ENCODE measurements around the gene SH3BGRL2.
"Not testable (repeated sequence)": the region's sequence is repeated elsewhere in the genome, so short reads cannot be mapped to it uniquely, and the experiment has no call there.

Gene SH3BGRL2

DNA sequence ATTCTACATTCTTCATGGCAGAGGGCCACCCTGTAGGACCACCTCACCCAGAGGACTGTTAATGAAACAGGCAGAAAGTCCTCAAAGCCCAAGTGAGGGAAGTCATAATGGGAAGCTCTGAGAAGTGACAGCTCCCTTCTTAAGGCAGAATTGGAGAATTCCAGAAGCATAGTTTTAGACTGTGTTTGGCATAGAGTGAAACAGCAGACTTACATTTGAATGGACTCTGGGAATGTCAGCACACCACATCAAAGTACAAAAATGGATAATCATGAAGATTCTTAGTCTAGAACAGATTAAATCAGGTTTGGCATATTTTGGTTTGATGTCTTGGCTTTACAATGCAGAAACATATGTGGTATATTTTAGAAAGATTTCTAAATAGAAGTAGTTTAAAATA lies 17.9 kb downstream of the SH3BGRL2 start:
- DNase-seq (ENCODE audit: low read depth in 2 of 2), result no peak

DNA sequence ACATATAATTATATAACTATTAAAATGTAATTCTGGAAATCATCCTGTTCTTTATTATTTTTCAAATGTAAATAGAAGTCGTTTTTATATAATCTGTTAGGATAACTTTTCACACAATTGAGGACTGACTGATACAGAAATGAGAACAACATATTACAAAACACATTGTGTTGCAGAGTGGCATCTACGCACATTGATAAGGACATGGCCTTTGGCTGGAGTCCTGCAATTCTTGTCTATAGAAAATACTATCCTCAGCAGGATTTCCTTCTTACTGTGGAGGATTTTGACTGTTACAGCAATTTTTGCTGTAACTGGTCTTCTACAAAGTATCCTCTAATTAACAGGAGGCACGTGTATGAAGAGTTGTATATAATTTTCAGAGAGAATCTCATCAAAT lies 19.8 kb downstream of the SH3BGRL2 start:
- no peak for DNase-seq (ENCODE audit: low read depth in 2 of 2)

- DNase-seq (ENCODE audit: low read depth in 2 of 2), result no peak
Observed at GRCh38 chr6:79656134-79656533, 25.0 kb downstream of the SH3BGRL2 start.

DNA sequence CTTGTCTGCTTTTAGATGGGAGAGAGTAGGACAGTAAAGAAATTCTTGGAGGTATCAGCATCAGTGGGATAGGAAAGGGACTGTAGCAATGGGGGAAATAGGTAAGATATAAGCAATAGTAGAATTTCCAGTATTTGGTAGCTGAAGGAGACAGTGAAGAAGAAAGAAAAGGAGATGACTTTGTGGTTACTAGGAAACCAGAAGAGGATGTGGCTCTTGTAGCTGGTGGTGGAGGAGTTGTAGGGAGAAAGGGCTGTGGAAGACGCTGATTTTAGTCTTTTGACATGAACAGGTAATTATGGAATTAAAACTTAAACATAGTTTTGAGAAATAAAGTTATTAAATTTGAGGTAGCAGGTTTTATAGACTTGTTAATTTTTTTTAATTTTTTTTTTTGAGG lies 26.1 kb downstream of the SH3BGRL2 start:
- no peak for DNase-seq (ENCODE audit: low read depth in 2 of 2)

- DNase-seq (ENCODE audit: low read depth in 2 of 2), result not testable (repeated sequence)
Observed at GRCh38 chr6:79663655-79664054, 32.5 kb downstream of the SH3BGRL2 start.

GRCh38 chr6:79665725-79666551 lies 34.8 kb downstream of the SH3BGRL2 start:
- DNase-seq (ENCODE audit: low read depth in 2 of 2), result no peak

DNA sequence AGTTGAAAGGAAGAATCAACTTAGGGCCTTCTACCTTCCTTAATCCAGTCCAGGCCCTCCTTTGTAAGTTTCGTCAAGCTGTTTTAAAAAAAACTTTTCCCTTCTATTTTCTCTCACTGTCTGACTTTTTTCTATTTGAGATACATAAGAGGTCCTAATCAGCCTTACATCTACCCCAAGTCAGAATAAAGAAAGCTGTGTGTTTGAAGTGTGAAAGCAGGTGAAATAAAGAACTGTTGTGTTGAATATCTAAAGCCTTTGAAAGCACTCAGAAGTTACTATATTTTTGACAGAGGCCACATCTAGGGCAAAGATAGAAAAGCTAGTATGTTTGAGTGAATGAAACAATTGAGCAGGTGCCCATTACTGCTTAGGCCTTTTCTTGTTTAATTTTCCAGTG lies 35.5 kb downstream of the SH3BGRL2 start:
- DNase-seq (ENCODE audit: low read depth in 2 of 2), result no peak

GRCh38 chr6:79668381-79668780 lies 37.3 kb downstream of the SH3BGRL2 start:
- DNase-seq (ENCODE audit: low read depth in 2 of 2), result no peak

- DNase-seq (ENCODE audit: low read depth in 2 of 2), result no peak
Observed at GRCh38 chr6:79669766-79670165, 38.6 kb downstream of the SH3BGRL2 start.

GRCh38 chr6:79670789-79671188 lies 39.7 kb downstream of the SH3BGRL2 start:
- DNase-seq (ENCODE audit: low read depth in 2 of 2), result no peak

GRCh38 chr6:79671600-79672266 lies 40.6 kb downstream of the SH3BGRL2 start:
- peak; percentile 12 to 38 for DNase-seq (ENCODE audit: low read depth in 2 of 2)

DNA sequence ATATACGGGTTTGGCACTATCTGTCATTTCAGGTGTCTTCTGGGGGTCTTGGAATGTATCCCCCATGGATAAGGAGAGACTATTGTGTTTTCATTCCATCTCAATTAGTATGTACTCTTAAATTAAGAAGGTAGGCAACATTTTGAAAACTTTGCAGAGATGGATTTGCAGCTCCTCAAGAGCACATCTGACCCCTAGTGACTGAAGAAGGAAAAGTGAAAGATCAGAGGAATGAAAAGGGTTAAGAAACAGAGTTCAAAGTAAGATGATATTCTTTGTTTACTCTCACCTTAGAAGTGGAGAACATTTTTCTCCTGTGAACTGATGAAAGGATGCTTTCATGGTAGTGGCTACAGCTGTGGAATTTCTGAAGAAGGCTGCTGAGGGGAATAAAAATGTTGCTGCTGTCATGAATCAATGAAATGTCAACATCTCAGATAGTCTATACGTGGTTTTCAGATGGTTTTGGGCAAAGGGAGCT lies 41.5 kb downstream of the SH3BGRL2 start:
- no peak for DNase-seq (ENCODE audit: low read depth in 2 of 2)

GRCh38 chr6:79673947-79674346 lies 42.8 kb downstream of the SH3BGRL2 start:
- no peak for DNase-seq (ENCODE audit: low read depth in 2 of 2)

DNA sequence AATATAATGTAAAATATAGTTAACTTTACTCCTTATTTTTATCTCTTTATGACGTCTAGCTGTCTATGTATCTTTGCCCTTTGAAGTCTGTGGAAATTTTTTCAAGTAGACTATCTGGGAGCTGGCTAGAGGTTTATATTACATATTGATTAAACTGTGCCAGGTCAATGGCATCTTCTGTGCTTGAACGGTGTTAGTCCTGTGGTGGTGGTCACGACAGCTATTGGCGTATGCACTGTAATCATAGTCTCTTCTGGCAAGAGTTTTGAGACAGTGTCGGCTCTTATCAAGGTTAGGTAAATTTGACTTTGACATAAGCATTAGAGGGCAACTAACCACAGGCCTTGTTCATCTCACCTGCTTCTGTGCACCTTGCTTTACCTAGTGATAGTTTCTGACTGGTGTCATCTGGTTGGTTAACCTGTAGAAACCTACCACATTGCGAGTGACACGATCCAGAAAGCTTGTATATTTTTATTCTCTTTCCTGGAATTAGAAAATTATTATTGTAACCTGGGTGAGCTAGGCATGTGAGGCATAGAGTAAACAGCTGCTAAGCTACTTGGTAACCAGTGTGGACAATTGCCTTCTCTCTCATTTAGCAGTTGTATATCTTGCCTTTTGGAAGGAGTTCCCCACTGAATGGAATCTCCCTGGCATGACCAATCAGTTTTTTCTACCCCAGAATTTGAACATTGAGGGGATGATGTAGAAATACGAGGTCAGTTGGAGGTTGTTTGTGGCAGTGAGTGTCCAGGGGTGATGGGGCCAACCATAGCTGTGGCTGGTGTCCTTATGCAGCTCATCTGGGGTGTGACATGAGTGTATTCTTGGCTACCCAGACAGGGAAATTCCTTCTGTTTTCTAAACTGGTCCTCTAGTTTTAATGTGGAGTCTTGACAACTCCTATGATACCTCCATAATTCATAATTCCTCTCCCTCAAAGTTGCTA lies 45.9 kb downstream of the SH3BGRL2 start:
- DNase-seq (ENCODE audit: low read depth in 2 of 2), result no peak

GRCh38 chr6:79682682-79683081 lies 51.6 kb downstream of the SH3BGRL2 start:
- not testable (repeated sequence) for DNase-seq (ENCODE audit: low read depth in 2 of 2)

DNA sequence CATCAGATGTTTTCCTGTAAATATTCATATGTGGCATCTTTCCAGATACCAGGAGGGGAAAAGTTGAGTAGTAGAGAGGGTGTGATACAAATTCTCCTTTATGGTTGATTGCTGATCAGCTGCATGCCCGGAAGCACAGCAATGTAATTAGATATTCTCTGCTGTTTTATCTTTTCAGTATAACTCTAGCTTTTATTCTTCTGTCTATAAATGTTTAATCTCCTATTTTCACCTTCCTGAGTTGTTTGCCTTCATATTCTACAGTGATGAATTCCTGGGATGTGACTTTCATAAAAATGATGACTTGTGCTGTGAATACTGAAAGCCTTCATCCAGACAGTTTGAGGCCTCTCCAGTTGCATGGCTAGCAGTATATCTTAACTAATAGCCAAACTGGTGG lies 53.7 kb downstream of the SH3BGRL2 start:
- DNase-seq (ENCODE audit: low read depth in 2 of 2), result no peak

DNA sequence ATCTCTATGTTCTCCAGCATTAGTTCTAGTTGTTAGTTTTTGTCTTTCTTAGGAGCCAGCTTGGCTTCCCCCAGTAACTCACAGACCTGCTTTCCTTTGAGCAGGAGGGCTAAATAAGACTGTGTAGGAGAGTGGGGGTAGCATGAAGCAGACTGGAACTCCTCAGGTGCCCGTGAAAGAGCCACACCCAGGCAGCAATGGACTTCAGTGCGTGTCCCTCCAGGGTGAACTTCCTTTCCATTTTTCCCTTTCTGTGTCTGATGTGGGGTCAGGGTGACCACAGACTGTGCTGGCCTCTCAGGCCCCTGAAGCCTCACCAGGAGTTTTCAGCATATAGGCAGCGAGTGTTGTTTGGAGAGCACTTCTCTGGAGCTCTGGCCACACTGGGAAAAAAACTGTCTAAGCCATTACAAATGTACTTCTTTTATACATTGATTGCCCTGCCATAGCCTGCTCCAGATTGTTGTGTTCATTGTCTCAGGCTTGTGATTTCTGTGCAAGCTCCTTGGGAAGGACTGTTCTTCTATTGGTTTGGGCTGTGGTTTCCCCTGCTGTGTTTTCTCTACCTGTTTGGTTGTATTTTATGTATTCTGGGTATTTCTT lies 55.7 kb downstream of the SH3BGRL2 start:
- DNase-seq (ENCODE audit: low read depth in 2 of 2), result no peak

DNA sequence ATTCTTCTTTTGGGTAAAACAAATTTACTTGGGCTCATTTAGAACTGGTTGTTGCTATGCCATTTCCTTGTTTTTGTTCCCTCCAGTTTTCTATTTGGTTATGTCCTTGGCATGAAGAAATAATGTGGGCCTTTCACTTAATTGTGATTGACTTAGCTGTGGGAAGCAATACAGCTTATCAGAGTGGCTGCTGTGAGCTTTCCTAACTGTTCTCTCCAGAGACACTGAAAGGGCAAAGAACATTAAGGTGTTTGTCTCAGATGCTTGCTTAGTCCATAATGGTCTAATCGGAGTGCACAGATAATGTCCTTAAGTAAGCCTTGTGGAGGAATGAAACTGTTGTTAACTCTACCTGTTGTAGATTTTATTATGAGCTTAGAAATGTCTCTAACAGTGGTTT lies 56.6 kb downstream of the SH3BGRL2 start:
- no peak for DNase-seq (ENCODE audit: low read depth in 2 of 2)

DNA sequence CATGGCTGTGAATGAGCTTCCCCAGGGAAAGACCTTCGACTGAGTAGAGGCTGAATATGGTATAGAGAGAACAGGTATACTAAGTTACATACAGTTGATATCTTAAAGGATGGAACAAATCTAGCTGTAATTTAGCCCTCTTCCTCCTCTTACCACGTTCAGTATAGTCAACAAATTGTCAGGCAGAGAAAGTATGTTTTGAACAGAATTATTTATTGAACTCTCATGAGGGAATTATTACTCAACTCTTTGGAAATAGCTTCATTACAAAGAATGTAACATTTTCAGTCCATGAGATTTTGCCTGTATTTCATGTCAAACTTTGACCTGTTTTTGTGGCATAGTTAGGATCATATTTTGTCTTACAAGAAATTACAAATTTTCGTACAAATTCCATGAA lies 63.0 kb downstream of the SH3BGRL2 start:
- DNase-seq (ENCODE audit: low read depth in 2 of 2), result no peak

GRCh38 chr6:79694623-79695343 lies 63.7 kb downstream of the SH3BGRL2 start:
- no peak for DNase-seq (ENCODE audit: low read depth in 2 of 2)

DNA sequence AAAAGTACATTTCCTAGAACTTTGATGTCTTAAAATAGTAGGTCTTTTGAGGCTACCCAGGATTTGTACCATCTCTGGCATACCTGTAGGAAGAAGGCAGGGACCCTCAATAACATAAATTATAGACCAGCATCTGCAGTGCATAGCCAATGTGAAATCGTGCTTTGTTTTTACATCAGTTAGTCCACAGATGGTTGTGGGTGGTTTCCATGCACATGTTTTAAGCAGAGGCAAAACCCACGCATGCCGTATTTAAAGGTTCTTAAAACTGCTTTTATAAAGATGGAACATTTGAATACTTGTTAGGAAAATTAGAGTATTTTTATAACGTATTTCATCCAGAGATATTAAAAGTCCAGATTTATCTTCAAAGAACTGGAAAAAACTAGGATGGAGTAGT lies 66.3 kb downstream of the SH3BGRL2 start:
- DNase-seq (ENCODE audit: low read depth in 2 of 2), result no peak
